Esophagus mucosa (tissue), 1 donor: ENCODE data around the gene PTPRS. TPM values are rescaled to one million over a fixed set of nuclear protein-coding genes. Genes with fewer than 3 reads are reported as not detected.
A peak's percentile ranks its signal among the peaks of the same experiment; 100 is the strongest.
"Not testable (repeated sequence)": the region's sequence is repeated elsewhere in the genome, so short reads cannot be mapped to it uniquely, and the experiment has no call there.

ENCODE experiments used
- ATAC-seq: fragments of 200-7000 bp; cut with Tn5 transposase; one replicate; pipeline ENCODE4 v1.9.1; 2020
- total RNA-seq: library from RNA; stranded (reverse); gene quantifications from one replicate; pipeline ENCODE4 v1.2.4, GENCODE V29; 2023
- donor health status: DM: yes; HTN: yes; CAD: no.

The PTPRS gene
- 38.7 TPM for total RNA-seq

GRCh38 chr19:5340637-5341447 is at the start of gene PTPRS:
Gene PTPRS, minus strand, starts transcription at chr19:5340812. Its CDS starts 54,672 bp downstream, at chr19:5286140.
- ATAC-seq = peak; percentile 76

GRCh38 chr19:5389353-5389752 is 48.7 kb upstream of the PTPRS start:
- no peak for ATAC-seq

- ATAC-seq = no peak
Observed at GRCh38 chr19:5387472-5387871, 46.9 kb upstream of the PTPRS start.

GRCh38 chr19:5386841-5387240 is 46.2 kb upstream of the PTPRS start:
- no peak for ATAC-seq

GRCh38 chr19:5381197-5381596 is 40.6 kb upstream of the PTPRS start:
- ATAC-seq = not testable (repeated sequence)

GRCh38 chr19:5380215-5380919 is 39.8 kb upstream of the PTPRS start:
- ATAC-seq = no peak

- no peak for ATAC-seq
Observed at GRCh38 chr19:5376928-5377327, 36.3 kb upstream of the PTPRS start.

GRCh38 chr19:5372572-5373200 is 32.1 kb upstream of the PTPRS start:
- ATAC-seq = no peak

- peak; percentile 42 for ATAC-seq
Observed at GRCh38 chr19:5369962-5370367, 29.4 kb upstream of the PTPRS start.

- ATAC-seq = no peak
Observed at GRCh38 chr19:5369304-5369703, 28.7 kb upstream of the PTPRS start.

GRCh38 chr19:5367530-5368133 is 27.0 kb upstream of the PTPRS start:
- no peak for ATAC-seq

GRCh38 chr19:5365905-5366304 is 25.3 kb upstream of the PTPRS start:
- no peak for ATAC-seq

GRCh38 chr19:5364674-5365073 is 24.1 kb upstream of the PTPRS start:
- no peak for ATAC-seq

- not testable (repeated sequence) for ATAC-seq
Observed at GRCh38 chr19:5361839-5362238, 21.2 kb upstream of the PTPRS start.

GRCh38 chr19:5361407-5361806 is 20.8 kb upstream of the PTPRS start:
- no peak for ATAC-seq

- no peak for ATAC-seq
Observed at GRCh38 chr19:5360003-5360780, 19.6 kb upstream of the PTPRS start.

GRCh38 chr19:5358173-5358800 is 17.7 kb upstream of the PTPRS start:
- no peak for ATAC-seq

- ATAC-seq = no peak
Observed at GRCh38 chr19:5357584-5357983, 17.0 kb upstream of the PTPRS start.

- no peak for ATAC-seq
Observed at GRCh38 chr19:5356918-5357317, 16.3 kb upstream of the PTPRS start.

GRCh38 chr19:5356428-5356827 is 15.8 kb upstream of the PTPRS start:
- no peak for ATAC-seq

- ATAC-seq = no peak
Observed at GRCh38 chr19:5355693-5356092, 15.1 kb upstream of the PTPRS start.

GRCh38 chr19:5355076-5355475 is 14.5 kb upstream of the PTPRS start:
- ATAC-seq = peak; percentile 41
